GM18951 (cell line): Measurements from ENCODE around the gene RUNX1.

Experiments used
- POLR2A ChIP-seq: IDR thresholded peaks from 4 replicates; pipeline ENCODE4 v1.6.1; 2011; ENCODE audit warnings: mild to moderate bottlenecking; ENCODE audit not compliant: insufficient read length, insufficient read depth; ENCODE audit errors: extremely low read depth
- in situ Hi-C: fragments of 300-500 bp; cut with MboI; formaldehyde crosslinking; loops from one replicate; pipeline ENCODE4 v1.12.0; 2022; ENCODE audit warnings: low sequenced_read_pairs, mixed read lengths, inconsistent platforms; ENCODE audit not compliant: unreplicated experiment

The RUNX1 gene

GRCh38 chr21:35048706-35049617 lies at the start of gene RUNX1:
RUNX1 (minus strand) TSS chr21:35049302.
- in situ Hi-C loops, result no loop called here
- no peak for TF ChIP-seq POLR2A

- in situ Hi-C loops, result no loop called here
- TF ChIP-seq POLR2A, result no peak
Measured at GRCh38 chr21:35097525-35097924, 48.4 kb upstream of the RUNX1 start.

GRCh38 chr21:35096959-35097358 lies 47.9 kb upstream of the RUNX1 start:
- in situ Hi-C loops, result no loop called here
- no peak for TF ChIP-seq POLR2A

- in situ Hi-C loops, result no loop called here
- no peak for TF ChIP-seq POLR2A
Measured at GRCh38 chr21:35095859-35096291, 46.8 kb upstream of the RUNX1 start.

- in situ Hi-C loops, result no loop called here
- TF ChIP-seq POLR2A, result no peak
Measured at GRCh38 chr21:35093514-35093913, 44.4 kb upstream of the RUNX1 start.

GRCh38 chr21:35091496-35091895 lies 42.4 kb upstream of the RUNX1 start:
- TF ChIP-seq POLR2A, result no peak
- in situ Hi-C loops, result no loop called here

- in situ Hi-C loops, result no loop called here
- no peak for TF ChIP-seq POLR2A
Measured at GRCh38 chr21:35090403-35090802, 41.3 kb upstream of the RUNX1 start.

GRCh38 chr21:35088319-35088771 lies 39.2 kb upstream of the RUNX1 start:
- no peak for TF ChIP-seq POLR2A
- in situ Hi-C loops, result no loop called here

GRCh38 chr21:35086357-35086756 lies 37.3 kb upstream of the RUNX1 start:
- in situ Hi-C loops, result no loop called here

GRCh38 chr21:35084869-35085268 lies 35.8 kb upstream of the RUNX1 start:
- in situ Hi-C loops, result no loop called here
- no peak for TF ChIP-seq POLR2A

More at GRCh38 chr21:35086357-35086756, 37.3 kb upstream of the RUNX1 start:
- TF ChIP-seq POLR2A, result no peak

GRCh38 chr21:35083246-35083645 lies 34.1 kb upstream of the RUNX1 start:
- in situ Hi-C loops, result no loop called here
- TF ChIP-seq POLR2A, result no peak

GRCh38 chr21:35081861-35082260 lies 32.8 kb upstream of the RUNX1 start:
- TF ChIP-seq POLR2A, result no peak
- in situ Hi-C loops, result no loop called here

- in situ Hi-C loops, result no loop called here
- no peak for TF ChIP-seq POLR2A
Measured at GRCh38 chr21:35079181-35079580, 30.1 kb upstream of the RUNX1 start.

- no peak for TF ChIP-seq POLR2A
- in situ Hi-C loops, result no loop called here
Measured at GRCh38 chr21:35077975-35078374, 28.9 kb upstream of the RUNX1 start.
